ENCODE measurements around the gene PLEKHA6. TPM values are rescaled to one million over a fixed set of nuclear protein-coding genes. Genes with fewer than 3 reads are reported as not detected.

Gene PLEKHA6
- total and polyA plus RNA-seq, 2 of the 8 experiments (the other 6 are each of a cell fraction or from before 2014, with no cell fraction given): 4.8 to 20.2 TPM

DNA sequence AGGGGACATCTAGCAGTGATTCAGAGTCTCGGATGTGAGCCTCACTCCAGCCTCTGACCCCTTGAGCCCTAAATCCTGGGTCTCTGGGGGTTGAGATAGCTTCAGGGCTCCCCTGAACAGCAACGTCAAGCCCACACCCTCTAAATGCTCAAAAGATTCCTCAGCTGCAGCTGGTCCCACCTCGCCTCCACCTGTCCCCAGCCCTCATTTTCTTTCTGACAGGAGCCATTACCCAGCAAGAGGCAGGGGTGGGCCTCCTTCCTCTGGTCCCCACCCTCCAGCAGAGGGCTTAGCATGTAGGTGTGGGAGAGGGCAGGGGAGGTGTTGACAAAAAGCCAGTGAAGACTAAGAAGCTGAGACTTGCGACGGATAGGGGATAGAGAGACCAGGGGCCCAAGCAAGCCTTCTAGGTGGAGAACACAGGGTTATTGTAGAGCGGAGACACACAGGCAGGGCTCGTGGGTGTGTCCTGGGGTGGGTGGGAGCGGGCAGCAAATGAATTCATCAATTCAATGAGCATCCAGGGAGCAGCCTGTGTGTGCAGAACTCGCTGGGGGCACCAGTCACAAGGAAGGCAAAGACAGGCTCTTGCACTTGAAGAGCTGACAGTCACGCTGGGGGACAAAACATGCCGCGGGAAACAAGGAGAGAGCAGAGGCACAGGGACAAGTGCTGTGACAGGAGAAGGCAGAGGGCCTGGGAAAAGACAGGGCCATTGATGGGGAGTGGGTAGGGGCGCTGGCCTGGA lies 97.0 kb downstream of the PLEKHA6 start:
- Histone ChIP-seq H2BK120ac (replicated peaks; ENCODE audit: low read depth, low read length) (no peak overlapping the region), H3K23ac (ENCODE audit: insufficient read length) (no peak overlapping the region), H2AK5ac (ENCODE audit: low read depth, low read length) (no peak overlapping the region), H2BK12ac (ENCODE audit: low read depth, low read length) (no peak overlapping the region), H3K23me2 (ENCODE audit: low read depth, low read length) (no peaks in the 10 kb centered on the region), H4K8ac (ENCODE audit: extremely low read depth, insufficient read depth, low read length) (no peak overlapping the region; the same call in 1 of the 2 replicates), H3K4me2 (ENCODE audit: insufficient read depth in 1 of 2, low read depth in 2 of 2, low read length in 2 of 2) (no peak overlapping the region), H3K27me3 (replicated peaks in 1 of 4; ENCODE audit: control insufficient read depth in 3 of 4, extremely low read depth in 1 of 4, insufficient read depth in 3 of 4, low read length in 3 of 4) (no peaks in the 10 kb centered on the region), H3K79me2 (ENCODE audit: control insufficient read depth in 1 of 2, insufficient read depth in 2 of 2, low read length in 2 of 2) (no peaks in the 10 kb centered on the region), H3K4me1 (replicated peaks in 1 of 4; ENCODE audit: control insufficient read depth in 3 of 4, insufficient read depth in 4 of 4, low read length in 3 of 4) (no peaks in the 10 kb centered on the region), H3K18ac (ENCODE audit: extremely low read depth, low read length) (no peak overlapping the region), H4K20me1 (replicated peaks in 1 of 2; ENCODE audit: control insufficient read depth in 1 of 2, insufficient read depth in 2 of 2, low read length in 2 of 2) (no peaks in the 10 kb centered on the region), H2BK5ac (ENCODE audit: low read depth, low read length) (no peak overlapping the region), H4K5ac (ENCODE audit: insufficient read length, low read depth, low read length) (no peak overlapping the region), H2BK20ac (ENCODE audit: low read length) (no peak overlapping the region), H3K9me3 (ENCODE audit: insufficient read depth in 2 of 2, low read depth in 1 of 2, low read length in 1 of 2) (no peaks in the 10 kb centered on the region), H3K27ac (ENCODE audit: low read depth, low read length) (no peak overlapping the region; the same call in 1 of the 2 replicates), H3K4ac (replicated peaks; ENCODE audit: insufficient read length, low read depth, low read length) (no peak overlapping the region), H3K14ac (ENCODE audit: insufficient read length) (no peak overlapping the region), H3K79me1 (ENCODE audit: low read depth, low read length) (no peaks in the 10 kb centered on the region), H2BK15ac (ENCODE audit: low read length) (no peak overlapping the region), H4K91ac (replicated peaks; ENCODE audit: insufficient read length, low read length) (no peak overlapping the region), H3K56ac (replicated peaks; ENCODE audit: insufficient read length, low read depth, low read length) (no peak overlapping the region), H3K4me3 (ENCODE audit: extremely low read depth in 1 of 4, insufficient read depth in 2 of 4, low read depth in 3 of 4, low read length in 4 of 4) (no peak overlapping the region), H3K9ac (replicated peaks in 1 of 4; ENCODE audit: extremely low read depth in 1 of 4, low read depth in 3 of 4, low read length in 3 of 4) (no peak overlapping the region), H2AFZ (ENCODE audit: low read length) (no peak overlapping the region), H3K36me3 (ENCODE audit: control insufficient read depth in 2 of 4, insufficient read depth in 4 of 4, low read length in 3 of 4) (peaks cover 0 to 4% (median 0%) of the 10 kb centered on the region in 4 experiments; a peak in 1 of 8 replicates)
- 86% methylated on average over 13 of the region's 13 CpGs; no CpG with 5 or more reads in 1 of the 2 experiments for WGBS, 2 experiments (ENCODE audit: extremely low coverage in 1 of 2, insufficient coverage in 1 of 2, insufficient read length in 1 of 2, insufficient replicate concordance in 2 of 2, low coverage in 1 of 2, low lambda C conversion rate in 2 of 2, missing lambda C conversion rate in 1 of 2)
- POLR2A ChIA-PET (ENCODE audit: partially characterized antibody): interaction anchor here (0.8 kb wide), 1 partner anchor 65 kb away, joined by 3 read pairs; no protein-coding TSS in a partner anchor
- no peak for DNase-seq (ENCODE audit: low read depth in 1 of 2, low spot score in 2 of 2)
- no peak for FAIRE-seq
- CTCF ChIA-PET (ENCODE audit: partially characterized antibody): interaction anchor here (0.9 to 19.1 kb wide), 16 partner anchors 9 to 240 kb away, joined by 3 to 335 read pairs (median 5); partner anchors contain the start of genes GOLT1A and PLEKHA6
- TF ChIP-seq GABPA (IDR thresholded peaks at IDR 0.05; ENCODE audit: borderline replicate concordance, insufficient read depth, low read length): no peak
- no peak for TF ChIP-seq PHF8 (conservative IDR thresholded peaks at IDR 0.05; ENCODE audit: low read depth, low read length)
